NT2/D1 (cell line): ENCODE data around the gene SDK2.

Experiments
- DNase-seq: peaks from one replicate; pipeline ENCODE4 v3.0.0-alpha.2; 2011; ENCODE audit warnings: low read depth, low spot score
- H3K27me3 ChIP-seq: 2 replicates; pipeline ENCODE4 v1.6.0; 2011; ENCODE audit warnings: mild to moderate bottlenecking; ENCODE audit not compliant: insufficient read length, insufficient read depth
- H3K36me3 ChIP-seq: 2 replicates; pipeline ENCODE4 v1.6.1; 2011; ENCODE audit warnings: mild to moderate bottlenecking, low read length, mixed read lengths; ENCODE audit not compliant: insufficient read depth, insufficient read length
- H3K4me1 ChIP-seq: 2 replicates; pipeline ENCODE4 v1.5.1; 2011; ENCODE audit not compliant: insufficient read depth, insufficient read length
- H3K4me3 ChIP-seq: 2 replicates; pipeline ENCODE4 v1.5.1; 2011; ENCODE audit warnings: low read depth; ENCODE audit not compliant: insufficient read length
- H3K9ac ChIP-seq: 2 replicates; pipeline ENCODE4 v1.6.0; 2011; ENCODE audit warnings: low read depth; ENCODE audit not compliant: insufficient read length
- H3K9me3 ChIP-seq: 2 replicates; pipeline ENCODE4 v1.5.1; 2011; ENCODE audit warnings: mild to moderate bottlenecking, low read length; ENCODE audit not compliant: insufficient read depth
- SUZ12 ChIP-seq: IDR thresholded peaks from 2 replicates; pipeline ENCODE4 v1.6.1; 2011; ENCODE audit not compliant: insufficient read length, insufficient read depth; ENCODE audit errors: extremely low read depth
- YY1 ChIP-seq: IDR thresholded peaks from 2 replicates; pipeline ENCODE4 v1.6.1; 2011; ENCODE audit not compliant: insufficient read length, insufficient read depth
- ZNF274 ChIP-seq: IDR thresholded peaks from 2 replicates; pipeline ENCODE4 v1.6.1; 2011; ENCODE audit warnings: mild to moderate bottlenecking, low read depth, low read length

Gene SDK2

GRCh38 chr17:73342050-73342522 is 302.2 kb downstream of the SDK2 start:
- TF ChIP-seq SUZ12: no peak
- TF ChIP-seq YY1: no peak
- no peak for TF ChIP-seq ZNF274
- Histone ChIP-seq H3K4me1 (peaks cover 31% of the 10 kb centered on the region), H3K9ac (peak overlapping the region; percentile 74), H3K36me3 (peaks cover 3% of the 10 kb centered on the region), H3K4me3 (no peak overlapping the region), H3K27me3 (no peaks in the 10 kb centered on the region), H3K9me3 (no peaks in the 10 kb centered on the region)
- DNase-seq: peak; percentile 78

- no peak for DNase-seq
- no peak for TF ChIP-seq ZNF274
- TF ChIP-seq SUZ12: no peak
- TF ChIP-seq YY1: no peak
- no peak overlapping the region for H3K4me3 ChIP-seq
- no peaks in the 10 kb centered on the region for H3K27me3 ChIP-seq
- H3K36me3 ChIP-seq: peaks cover 8% of the 10 kb centered on the region
- H3K9me3 ChIP-seq: no peaks in the 10 kb centered on the region
- H3K9ac ChIP-seq: peak overlapping the region; percentile 57
- peaks cover 33% of the 10 kb centered on the region for H3K4me1 ChIP-seq
These were observed 302.7 kb downstream of the SDK2 start for GRCh38 chr17:73341350-73342049.

GRCh38 chr17:73340093-73340596 is 304.1 kb downstream of the SDK2 start:
- peaks cover 36% of the 10 kb centered on the region for H3K4me1 ChIP-seq
- TF ChIP-seq YY1 (no peak), ZNF274 (no peak), SUZ12 (no peak)
- H3K4me3 ChIP-seq: no peak overlapping the region
- H3K9ac ChIP-seq: no peak overlapping the region
- DNase-seq: no peak
- no peaks in the 10 kb centered on the region for H3K9me3 ChIP-seq
- no peaks in the 10 kb centered on the region for H3K27me3 ChIP-seq
- H3K36me3 ChIP-seq: peaks cover 8% of the 10 kb centered on the region

- H3K27me3 ChIP-seq: no peaks in the 10 kb centered on the region
- peaks cover 26% of the 10 kb centered on the region for H3K4me1 ChIP-seq
- TF ChIP-seq YY1 (no peak), ZNF274 (no peak), SUZ12 (no peak)
- H3K9me3 ChIP-seq: no peaks in the 10 kb centered on the region
- no peak overlapping the region for H3K9ac ChIP-seq
- DNase-seq: no peak
- no peak overlapping the region for H3K4me3 ChIP-seq
- peaks cover 8% of the 10 kb centered on the region for H3K36me3 ChIP-seq
These were observed 305.6 kb downstream of the SDK2 start for GRCh38 chr17:73338566-73339197.

GRCh38 chr17:73338050-73338521 is 306.2 kb downstream of the SDK2 start:
- Histone ChIP-seq H3K4me1 (peaks cover 23% of the 10 kb centered on the region), H3K9me3 (no peaks in the 10 kb centered on the region), H3K27me3 (no peaks in the 10 kb centered on the region), H3K4me3 (no peak overlapping the region), H3K9ac (no peak overlapping the region), H3K36me3 (peaks cover 8% of the 10 kb centered on the region)
- TF ChIP-seq ZNF274 (no peak), YY1 (no peak), SUZ12 (no peak)
- no peak for DNase-seq

GRCh38 chr17:73337330-73337710 is 306.9 kb downstream of the SDK2 start:
- no peak overlapping the region for H3K4me3 ChIP-seq
- H3K36me3 ChIP-seq: peaks cover 8% of the 10 kb centered on the region
- H3K9me3 ChIP-seq: no peaks in the 10 kb centered on the region
- no peaks in the 10 kb centered on the region for H3K27me3 ChIP-seq
- peaks cover 18% of the 10 kb centered on the region for H3K4me1 ChIP-seq
- DNase-seq: no peak
- TF ChIP-seq SUZ12 (no peak), ZNF274 (no peak), YY1 (no peak)
- H3K9ac ChIP-seq: peak overlapping the region; percentile 16
